K562 (cell line): ENCODE results near the gene TMEM203. TPM values are rescaled to one million over a fixed set of nuclear protein-coding genes. Genes with fewer than 3 reads are reported as not detected.

Experiments
- ETV1 ChIP-seq: fragments of 450-650 bp; conservative IDR thresholded peaks from 2 replicates; pipeline ENCODE4 v1.6.1; 2016; ENCODE audit warnings: missing genetic modification characterization, control low read depth, low read depth, missing compliant biosample characterization
- GTF2F1 ChIP-seq: IDR thresholded peaks from 2 replicates; pipeline ENCODE4 v1.6.1; 2011; ENCODE audit warnings: low read depth, low read length, improper control_type of control experiment
- MAFF ChIP-seq: IDR thresholded peaks from 2 replicates; pipeline ENCODE4 v1.6.1; 2012; ENCODE audit warnings: low read length, improper control_type of control experiment
- NFRKB ChIP-seq: fragments of 450-650 bp; IDR thresholded peaks from 2 replicates; pipeline ENCODE4 v1.6.1; 2016; ENCODE audit warnings: low read depth
- NONO ChIP-seq, 2 experiments: fragments of 200-400 bp in 1 of 2; fragments of 450-650 bp in 1 of 2; formaldehyde crosslinking in 1 of 2; IDR thresholded peaks; 2 replicates each; pipeline ENCODE4 v1.6.1; 2017; ENCODE audit warnings: low read depth in 2 of 2, mild to moderate bottlenecking in 2 of 2, moderate library complexity in 2 of 2, low read length in 1 of 2
- NR2C1 ChIP-seq, 2 experiments: fragments of 450-650 bp; IDR thresholded peaks; 2 replicates each; pipeline ENCODE4 v1.6.1; 2017; ENCODE audit warnings: mild to moderate bottlenecking in 2 of 2, antibody characterized with exemption in 1 of 2, inconsistent platforms in 1 of 2, missing compliant biosample characterization in 1 of 2, missing genetic modification characterization in 1 of 2
- PRDM10 ChIP-seq: fragments of 450-650 bp; IDR thresholded peaks from 2 replicates; pipeline ENCODE4 v1.6.1; 2018; ENCODE audit not compliant: partially characterized antibody
- RBFOX2 ChIP-seq: fragments of 200-400 bp; formaldehyde crosslinking; IDR thresholded peaks from 2 replicates; pipeline ENCODE4 v1.6.1; 2017; ENCODE audit warnings: low read depth, mild to moderate bottlenecking, low read length, moderate library complexity
- RBM22 ChIP-seq: fragments of 200-400 bp; formaldehyde crosslinking; IDR thresholded peaks from 2 replicates; pipeline ENCODE4 v1.6.1; 2018; ENCODE audit warnings: low read length, low read depth; ENCODE audit not compliant: poor library complexity, severe bottlenecking
- RFX1 ChIP-seq: fragments of 450-650 bp; IDR thresholded peaks from 2 replicates; pipeline ENCODE4 v1.6.1; 2016; ENCODE audit warnings: mild to moderate bottlenecking, moderate library complexity
- RUNX1 ChIP-seq: sonication (generic); IDR thresholded peaks from 2 replicates; pipeline ENCODE4 v1.6.1; 2016; ENCODE audit warnings: antibody characterized with exemption, low read depth
- SMARCA5 ChIP-seq: fragments of 450-650 bp; IDR thresholded peaks from 2 replicates; pipeline ENCODE4 v1.6.1; 2016
- ZBTB17 ChIP-seq: fragments of 450-650 bp; formaldehyde crosslinking; IDR thresholded peaks from 2 replicates; pipeline ENCODE4 v1.4.0; 2020; ENCODE audit warnings: mild to moderate bottlenecking
- ZBTB7A ChIP-seq: IDR thresholded peaks from 2 replicates; pipeline ENCODE4 v1.6.1; 2011; ENCODE audit warnings: low read depth, mild to moderate bottlenecking, low read length, moderate library complexity, borderline replicate concordance; ENCODE audit not compliant: control insufficient read depth
- ZNF224 ChIP-seq: sonication (generic); formaldehyde crosslinking; IDR thresholded peaks from 2 replicates; pipeline ENCODE4 v1.8.0; 2022; ENCODE audit warnings: mild to moderate bottlenecking, missing genetic modification reagents
- ZNF232 ChIP-seq: sonication (generic); formaldehyde crosslinking; IDR thresholded peaks from 2 replicates; pipeline ENCODE4 v1.8.0; 2022; ENCODE audit warnings: mild to moderate bottlenecking, missing genetic modification reagents
- ZNF395 ChIP-seq: fragments of 200-800 bp; sonication (Bioruptor generic); IDR thresholded peaks from 2 replicates; pipeline ENCODE4 v1.6.1; 2017; ENCODE audit warnings: missing genetic modification characterization, missing compliant biosample characterization
- ZNF431 ChIP-seq: sonication (generic); formaldehyde crosslinking; IDR thresholded peaks from 2 replicates; pipeline ENCODE4 v1.8.0; 2022; ENCODE audit warnings: mild to moderate bottlenecking, missing genetic modification reagents
- ZNF586 ChIP-seq: fragments of 450-650 bp; formaldehyde crosslinking; conservative IDR thresholded peaks from 2 replicates; pipeline ENCODE4 v1.4.0; 2020; ENCODE audit warnings: mild to moderate bottlenecking, moderate library complexity
- ZNF655 ChIP-seq: fragments of 250-450 bp; sonication (Bioruptor Pico); IDR thresholded peaks from 2 replicates; pipeline ENCODE4 v1.5.0; 2021
- polyA plus RNA-seq, 8 experiments: library from polyadenylated mRNA; depleted of rRNA in 4 of 8; stranded (reverse) in 5 of 8; unstranded in 3 of 8; fragments of >200 nt; fragmentation: Nextera tagmentation in 2 of 8; fragmentation: Illumina TruSeq in 1 of 8; extraction: Ambion mirVana in 2 of 8; extraction: Trizol in 1 of 8; gene quantifications; 2 replicates each; pipeline versions ENCODE4 v1.2.1 to v1.2.3, GENCODE V29; 2011 to 2014; ENCODE audit warnings: inconsistent platforms in 1 of 8, missing spikeins in 1 of 8
- total RNA-seq, 7 experiments: library from RNA; depleted of rRNA in 6 of 7; stranded (reverse); fragments of >200 nt in 6 of 7; fragmentation: Illumina TruSeq in 2 of 7; extraction: Trizol in 2 of 7; gene quantifications; 2 replicates each; pipeline versions ENCODE4 v1.2.1 to v1.2.3, GENCODE V29; 2011 to 2021; ENCODE audit warnings: low replicate concordance in 1 of 7

TMEM203 gene
- total and polyA plus RNA-seq, 9 of the 15 experiments (the other 6 are each of a cell fraction or from before 2014, with no cell fraction given) = 8.8 to 59.5 (median 37.6) TPM

- TF ChIP-seq PRDM10 = no peak
- TF ChIP-seq SMARCA5 = no peak
- no peak for TF ChIP-seq NFRKB
- TF ChIP-seq RUNX1 = no peak
- TF ChIP-seq RFX1 = no peak
- no peak for TF ChIP-seq ZNF655 (CRISPR knock-in tag)
- TF ChIP-seq ETV1 (tag) = no peak
- TF ChIP-seq ZBTB17 (CRISPR knock-in tag) = no peak
- no peak for TF ChIP-seq ZNF224 (CRISPR knock-in tag)
- no peak for TF ChIP-seq MAFF
- 0 out of 2 replicates have a peak, but pooled peaks have one; percentile 14 for TF ChIP-seq ZBTB7A
- TF ChIP-seq RBM22 = peak; percentile 56
- no peak for TF ChIP-seq ZNF232 (CRISPR knock-in tag)
- no peak for TF ChIP-seq NONO (IDR thresholded peaks at IDR 0.05; ENCODE audit: low read depth in 2 of 2, low read length in 1 of 2)
- TF ChIP-seq ZNF395 (CRISPR knock-in tag) = no peak
- no peak for TF ChIP-seq NR2C1 (IDR thresholded peaks at IDR 0.05)
- no peak for TF ChIP-seq NR2C1 (tag; IDR thresholded peaks at IDR 0.05)
- TF ChIP-seq GTF2F1 = no peak
- TF ChIP-seq ZNF586 (CRISPR knock-in tag) = no peak
- no peak for TF ChIP-seq ZNF431
- peak; percentile 39; the same call in 1 of the 2 replicates for TF ChIP-seq RBFOX2
These were observed 15.1 kb upstream of the TMEM203 start (continued) for GRCh38 chr9:137220317-137221094.
